HEK293 (cell line): ENCODE measurements around the gene PPP1R1B.
A peak's percentile ranks its signal among the peaks of the same experiment; 100 is the strongest.

Experiments
- CTCF ChIA-PET: fragments of 350-600 bp; formaldehyde crosslinking; extraction: SDS; loops from one replicate; lab custom pipeline; 2021; ENCODE audit warnings: antibody characterized with exemption; lab: Yijun Ruan, JAX
- POLR2A ChIA-PET: fragments of 300-600 bp; formaldehyde crosslinking; extraction: SDS; loops from one replicate; lab custom pipeline; 2020; ENCODE audit warnings: antibody characterized with exemption, inconsistent platforms; lab: Yijun Ruan, JAX
- H3K27ac ChIP-seq: fragments of 200-500 bp; sonication (Bioruptor generic); 2 replicates; pipeline ENCODE4 v1.5.1; 2014; ENCODE audit warnings: low read depth, low read length, control low read depth, inconsistent platforms; ENCODE audit errors: extremely low read depth
- H3K36me3 ChIP-seq, 2 experiments: fragments of 200-500 bp in 1 of 2; sonication (Bioruptor generic) in 1 of 2; 1 replicate in 1 of 2; 2 replicates in 1 of 2; pipeline ENCODE4 v1.5.1; 2014 to 2017; ENCODE audit warnings: inconsistent platforms in 2 of 2, low read length in 2 of 2; ENCODE audit not compliant: control insufficient read depth in 2 of 2, insufficient read depth in 1 of 2
- H3K4me1 ChIP-seq: fragments of 200-500 bp; sonication (Bioruptor generic); 2 replicates; pipeline ENCODE4 v1.5.1; 2014; ENCODE audit warnings: mild to moderate bottlenecking, low read length, inconsistent platforms; ENCODE audit not compliant: control insufficient read depth, insufficient read depth
- H3K4me3 ChIP-seq: 2 replicates; pipeline ENCODE4 v1.5.1; 2011; ENCODE audit warnings: low read depth, mild to moderate bottlenecking, control low read depth, low read length, moderate library complexity
- H3K9me3 ChIP-seq: fragments of 200-500 bp; sonication (Bioruptor generic); 2 replicates; pipeline ENCODE4 v1.5.1; 2014; ENCODE audit warnings: low read depth, low read length, inconsistent platforms; ENCODE audit not compliant: control insufficient read depth, insufficient read depth
- KLF8 ChIP-seq: fragments of 450-650 bp; formaldehyde crosslinking; IDR thresholded peaks from 2 replicates; pipeline ENCODE4 v1.5.1; 2016; ENCODE audit warnings: missing biosample characterization, missing genetic modification characterization
- PRDM1 ChIP-seq: fragments of 450-650 bp; formaldehyde crosslinking; IDR thresholded peaks from 2 replicates; pipeline ENCODE4; 2016; ENCODE audit warnings: missing biosample characterization, missing genetic modification characterization
- PRDM4 ChIP-seq: fragments of 450-650 bp; formaldehyde crosslinking; IDR thresholded peaks from 2 replicates; pipeline ENCODE4 v1.5.1; 2017; ENCODE audit warnings: missing biosample characterization, missing genetic modification characterization
- ZFHX2 ChIP-seq: fragments of 450-650 bp; formaldehyde crosslinking; conservative IDR thresholded peaks from 2 replicates; pipeline ENCODE4 v1.5.1; 2016; ENCODE audit warnings: missing biosample characterization, missing genetic modification characterization
- ZFP69B ChIP-seq: fragments of 450-650 bp; formaldehyde crosslinking; IDR thresholded peaks from 2 replicates; pipeline ENCODE4 v1.5.1; 2016; ENCODE audit warnings: missing biosample characterization, missing genetic modification characterization
- ZNF121 ChIP-seq: fragments of 450-650 bp; formaldehyde crosslinking; IDR thresholded peaks from 2 replicates; pipeline ENCODE4 v1.5.1; 2016; ENCODE audit warnings: missing biosample characterization, missing genetic modification characterization
- ZNF16 ChIP-seq: fragments of 450-650 bp; formaldehyde crosslinking; IDR thresholded peaks from 2 replicates; pipeline ENCODE4 v1.5.1; 2016; ENCODE audit warnings: low read depth, missing biosample characterization, missing genetic modification characterization
- ZNF2 ChIP-seq: fragments of 450-650 bp; formaldehyde crosslinking; IDR thresholded peaks from 2 replicates; pipeline ENCODE4 v1.5.1; 2016; ENCODE audit warnings: missing biosample characterization, missing genetic modification characterization
- ZNF366 ChIP-seq: fragments of 450-650 bp; formaldehyde crosslinking; conservative IDR thresholded peaks from 2 replicates; pipeline ENCODE4 v1.5.1; 2016; ENCODE audit warnings: missing biosample characterization, missing genetic modification characterization
- ZNF391 ChIP-seq: fragments of 450-650 bp; formaldehyde crosslinking; IDR thresholded peaks from 2 replicates; pipeline ENCODE4 v1.5.1; 2016; ENCODE audit warnings: low read depth, missing biosample characterization, missing genetic modification characterization, borderline replicate concordance
- ZNF600 ChIP-seq: fragments of 450-650 bp; formaldehyde crosslinking; IDR thresholded peaks from 2 replicates; pipeline ENCODE4 v1.5.1; 2016; ENCODE audit warnings: missing biosample characterization, missing genetic modification characterization
- ZNF626 ChIP-seq: fragments of 450-650 bp; sonication (Bioruptor Pico); formaldehyde crosslinking; IDR thresholded peaks from 2 replicates; pipeline ENCODE4 v1.5.1; 2018; ENCODE audit warnings: missing biosample characterization, missing genetic modification characterization, inconsistent platforms
- ZNF707 ChIP-seq: fragments of 450-650 bp; formaldehyde crosslinking; IDR thresholded peaks from 2 replicates; pipeline ENCODE4 v1.5.1; 2016; ENCODE audit warnings: missing biosample characterization, missing genetic modification characterization
- ZNF776 ChIP-seq: fragments of 450-650 bp; formaldehyde crosslinking; IDR thresholded peaks from 2 replicates; pipeline ENCODE4 v1.5.0; 2017; ENCODE audit warnings: missing biosample characterization, missing genetic modification characterization, borderline replicate concordance
- ZSCAN5A ChIP-seq: fragments of 450-650 bp; formaldehyde crosslinking; IDR thresholded peaks from 2 replicates; pipeline ENCODE4 v1.5.1; 2016; ENCODE audit warnings: missing biosample characterization, missing genetic modification characterization
- TF ChIP-seq, protein P1 (sequence below): fragments of 450-650 bp; formaldehyde crosslinking; IDR thresholded peaks from 2 replicates; pipeline ENCODE4 v1.5.0; 2017; ENCODE audit warnings: missing biosample characterization, missing genetic modification characterization, borderline replicate concordance

Gene PPP1R1B

DNA sequence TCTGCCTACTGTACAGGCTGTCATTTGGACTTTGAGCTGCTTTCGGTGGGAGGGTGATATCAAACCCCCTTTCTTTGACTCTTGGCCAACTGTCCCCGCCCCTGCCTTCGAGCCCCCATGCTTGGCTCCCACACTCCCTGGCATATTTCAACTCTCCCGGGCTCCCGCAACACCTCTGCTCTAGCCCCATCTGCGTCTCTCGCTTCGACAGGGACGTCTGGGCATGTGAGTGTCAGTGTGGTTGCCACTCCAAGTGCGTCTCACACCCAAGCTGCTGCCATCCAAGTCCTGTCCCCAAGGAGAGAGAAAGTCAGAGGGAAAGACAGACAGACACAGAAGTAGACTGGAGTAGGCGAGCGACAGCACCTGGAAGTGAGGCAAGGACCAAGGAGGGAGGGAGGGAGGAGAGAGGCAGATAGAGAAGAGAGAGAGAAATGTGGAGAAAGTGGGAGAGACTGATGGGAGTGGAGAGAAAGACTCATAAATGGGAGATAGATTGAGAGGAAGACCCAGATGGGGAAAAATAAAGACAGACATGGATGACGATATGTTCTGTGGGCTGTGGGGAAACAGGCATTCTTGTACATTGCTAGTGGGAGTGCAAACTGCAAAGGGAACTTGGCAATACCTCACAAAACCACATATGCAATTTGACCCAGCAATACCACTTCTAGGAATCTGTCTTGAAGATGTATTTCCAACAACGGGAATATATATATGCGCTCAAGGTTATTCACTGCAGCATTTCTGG, 22.0 kb downstream of the PPP1R1B start:
- Histone ChIP-seq H3K4me1 (peaks cover 12% of the 10 kb centered on the region), H3K4me3 (no peak overlapping the region), H3K36me3 (no peaks in the 10 kb centered on the region), H3K9me3 (no peaks in the 10 kb centered on the region)
- CTCF ChIA-PET = interaction anchor here (0.7 to 11.9 kb wide), 5 partner anchors 7 to 909 kb away, joined by 3 to 220 read pairs (median 120); partner anchors contain the start of genes PNMT, PPP1R1B, STARD3 and TCAP
- POLR2A ChIA-PET = interaction anchor here (0.7 kb wide), 1 partner anchor 804 kb away, joined by 4 read pairs; no protein-coding TSS in a partner anchor
- no peak for TF ChIP-seq KLF8 (tag by site-specific recombination)
- TF ChIP-seq ZFHX2 (tag by site-specific recombination) = 0 out of 2 replicates have a peak, but pooled peaks have one; percentile 14
- TF ChIP-seq PRDM1 (tag by site-specific recombination) = peak; percentile 88
- peak; percentile 26; the same call in 1 of the 2 replicates for TF ChIP-seq ZNF366 (tag by site-specific recombination)
- TF ChIP-seq, all 188 proteins: peak for 3
- no peak overlapping the region for H3K27ac ChIP-seq

DNA sequence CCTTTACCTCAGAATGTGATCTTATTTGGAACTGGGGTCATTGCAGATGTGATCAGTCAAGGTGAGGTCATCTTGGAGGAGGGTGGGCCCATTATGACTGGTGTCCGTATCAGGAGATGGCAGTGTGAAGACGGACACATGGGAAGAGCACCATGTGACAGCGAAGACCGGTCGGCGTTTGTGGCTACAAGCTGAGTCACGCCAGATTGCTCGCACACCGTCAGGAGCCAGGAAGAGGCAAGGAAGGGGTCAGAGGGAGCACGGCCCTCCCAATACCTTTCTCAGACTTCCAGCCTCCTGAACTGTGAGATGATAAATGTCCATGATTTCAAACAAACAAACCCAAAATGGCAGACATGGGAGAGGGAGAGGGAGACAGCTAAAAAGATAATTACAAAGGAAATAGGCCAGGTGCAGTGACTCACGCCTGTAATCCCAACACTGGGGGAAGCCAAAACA, 23.4 kb downstream of the PPP1R1B start:
- peaks cover 0 to 4% of the 10 kb centered on the region in 2 experiments; a peak in 2 of 3 replicates for H3K36me3 ChIP-seq
- peaks cover 2% of the 10 kb centered on the region; the same call in 1 of the 2 replicates for H3K4me1 ChIP-seq
- no peak for TF ChIP-seq ZNF626 (tag by site-specific recombination)
- TF ChIP-seq, protein P1, sequence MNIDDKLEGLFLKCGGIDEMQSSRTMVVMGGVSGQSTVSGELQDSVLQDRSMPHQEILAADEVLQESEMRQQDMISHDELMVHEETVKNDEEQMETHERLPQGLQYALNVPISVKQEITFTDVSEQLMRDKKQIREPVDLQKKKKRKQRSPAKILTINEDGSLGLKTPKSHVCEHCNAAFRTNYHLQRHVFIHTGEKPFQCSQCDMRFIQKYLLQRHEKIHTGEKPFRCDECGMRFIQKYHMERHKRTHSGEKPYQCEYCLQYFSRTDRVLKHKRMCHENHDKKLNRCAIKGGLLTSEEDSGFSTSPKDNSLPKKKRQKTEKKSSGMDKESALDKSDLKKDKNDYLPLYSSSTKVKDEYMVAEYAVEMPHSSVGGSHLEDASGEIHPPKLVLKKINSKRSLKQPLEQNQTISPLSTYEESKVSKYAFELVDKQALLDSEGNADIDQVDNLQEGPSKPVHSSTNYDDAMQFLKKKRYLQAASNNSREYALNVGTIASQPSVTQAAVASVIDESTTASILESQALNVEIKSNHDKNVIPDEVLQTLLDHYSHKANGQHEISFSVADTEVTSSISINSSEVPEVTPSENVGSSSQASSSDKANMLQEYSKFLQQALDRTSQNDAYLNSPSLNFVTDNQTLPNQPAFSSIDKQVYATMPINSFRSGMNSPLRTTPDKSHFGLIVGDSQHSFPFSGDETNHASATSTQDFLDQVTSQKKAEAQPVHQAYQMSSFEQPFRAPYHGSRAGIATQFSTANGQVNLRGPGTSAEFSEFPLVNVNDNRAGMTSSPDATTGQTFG = no peak
- TF ChIP-seq ZFP69B (tag by site-specific recombination) = 0 out of 2 replicates have a peak, but pooled peaks have one; percentile 36
- TF ChIP-seq ZNF121 (tag by site-specific recombination) = no peak
- no peak for TF ChIP-seq ZNF2 (tag by site-specific recombination)
- TF ChIP-seq ZNF391 = no peak
- TF ChIP-seq ZNF707 = no peak
- no peak for TF ChIP-seq ZSCAN5A
- no peak for TF ChIP-seq ZNF16
- TF ChIP-seq ZNF600 = peak; percentile 56; the same call in 1 of the 2 replicates
- no peak for TF ChIP-seq ZNF776 (tag by site-specific recombination)
- TF ChIP-seq PRDM4 (tag by site-specific recombination) = no peak
- ChIA-PET POLR2A (interaction anchor here (1.5 kb wide), 1 partner anchor 17 kb away, joined by 3 read pairs; no protein-coding TSS in a partner anchor), CTCF (interaction anchor here (0.7 to 11.9 kb wide), 7 partner anchors 9 to 106 kb away, joined by 3 to 220 read pairs (median 88); partner anchors contain the start of genes PNMT, PPP1R1B, STARD3 and TCAP)
- no peaks in the 10 kb centered on the region for H3K9me3 ChIP-seq
- H3K27ac ChIP-seq = no peak overlapping the region
- H3K4me3 ChIP-seq = no peak overlapping the region
